Activated CD4-positive, alpha-beta T cell treated with anti-CD3 and anti-CD28 coated beads, Interleukin-2, amount 10 ng/mL, durations not matched to agents 7 days and 5 days (primary cell): ENCODE measurements around the gene TUBE1. TPM values are rescaled to one million over a fixed set of nuclear protein-coding genes. Genes with fewer than 3 reads are reported as not detected.

Source experiments
- CTCF ChIA-PET: fragments of 350-600 bp; sonication (Branson Sonifier 250); formaldehyde crosslinking; loops from one replicate; lab custom pipeline; 2021; ENCODE audit warnings: antibody characterized with exemption; lab: Charles Lee
- POLR2A ChIA-PET: fragments of 350-600 bp; sonication (Branson Sonifier 250); formaldehyde crosslinking; loops from one replicate; lab custom pipeline; 2021; ENCODE audit warnings: antibody characterized with exemption; lab: Charles Lee
- DNase-seq: peaks from one replicate; pipeline ENCODE4 v3.0.0-alpha.2; 2020
- H3K27ac Mint-ChIP-seq: one replicate; pipeline ENCODE4 v1.8.0; 2021; ENCODE audit warnings: mild to moderate bottlenecking, moderate library complexity, mixed read lengths
- H3K27me3 Mint-ChIP-seq: one replicate; pipeline ENCODE4 v1.8.0; 2021; ENCODE audit warnings: mixed read lengths
- H3K36me3 Mint-ChIP-seq: one replicate; pipeline ENCODE4 v1.8.0; 2021; ENCODE audit warnings: low read depth, mixed read lengths
- H3K4me1 Mint-ChIP-seq: one replicate; pipeline ENCODE4 v1.8.0; 2021; ENCODE audit warnings: mixed read lengths
- H3K4me3 Mint-ChIP-seq: one replicate; pipeline ENCODE4 v1.8.0; 2021; ENCODE audit warnings: mild to moderate bottlenecking, moderate library complexity, mixed read lengths
- H3K9me3 Mint-ChIP-seq: one replicate; pipeline ENCODE4 v1.8.0; 2021; ENCODE audit warnings: mixed read lengths
- total RNA-seq, 2 experiments: library from RNA; stranded (reverse); gene quantifications; one replicate each; pipeline ENCODE4 v1.2.3, GENCODE V29; 2021

The TUBE1 gene, protein sequence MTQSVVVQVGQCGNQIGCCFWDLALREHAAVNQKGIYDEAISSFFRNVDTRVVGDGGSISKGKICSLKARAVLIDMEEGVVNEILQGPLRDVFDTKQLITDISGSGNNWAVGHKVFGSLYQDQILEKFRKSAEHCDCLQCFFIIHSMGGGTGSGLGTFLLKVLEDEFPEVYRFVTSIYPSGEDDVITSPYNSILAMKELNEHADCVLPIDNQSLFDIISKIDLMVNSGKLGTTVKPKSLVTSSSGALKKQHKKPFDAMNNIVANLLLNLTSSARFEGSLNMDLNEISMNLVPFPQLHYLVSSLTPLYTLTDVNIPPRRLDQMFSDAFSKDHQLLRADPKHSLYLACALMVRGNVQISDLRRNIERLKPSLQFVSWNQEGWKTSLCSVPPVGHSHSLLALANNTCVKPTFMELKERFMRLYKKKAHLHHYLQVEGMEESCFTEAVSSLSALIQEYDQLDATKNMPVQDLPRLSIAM
- 10 to 100 TPM; 14.9 to 18.9 TPM for total RNA-seq

DNA sequence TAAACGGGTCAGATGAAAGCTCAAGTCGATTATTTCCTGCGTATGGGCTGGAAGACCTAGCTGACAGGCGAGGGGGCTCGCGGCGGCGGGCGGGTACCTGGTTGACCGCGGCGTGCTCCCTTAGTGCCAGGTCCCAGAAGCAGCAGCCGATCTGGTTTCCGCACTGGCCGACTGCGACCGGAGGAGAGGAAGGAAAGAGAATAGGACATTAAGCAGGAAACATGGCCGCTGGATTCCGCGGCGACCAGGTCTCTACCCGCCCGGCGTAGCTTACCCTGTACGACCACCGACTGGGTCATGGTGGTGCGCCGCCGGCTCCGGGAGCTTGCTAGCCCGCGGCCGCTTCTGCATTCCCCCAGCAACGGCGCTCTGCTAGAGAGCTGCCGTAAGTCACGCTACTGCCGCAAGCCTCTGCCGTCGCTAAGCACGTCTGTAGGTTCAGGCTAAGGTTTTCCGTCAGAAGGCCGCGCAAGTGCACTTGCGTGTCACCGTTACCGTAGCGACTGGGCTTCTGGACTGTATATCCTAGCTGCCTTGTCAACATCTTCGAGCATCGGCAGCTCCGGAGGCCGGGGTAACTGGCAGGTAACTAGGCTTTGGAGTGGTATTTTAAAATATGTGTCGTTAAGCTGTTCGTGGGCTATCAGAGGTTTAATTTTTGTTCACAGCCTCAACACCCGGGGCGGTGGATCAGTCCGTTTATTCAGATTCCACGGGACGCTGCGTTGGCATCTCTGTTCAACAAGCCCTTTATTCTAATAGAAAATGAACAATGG is at the start of gene TUBE1, which contains the start of gene FAM229B:
Gene TUBE1, minus strand, starts transcription at position 347 of the 776 bp plus-strand sequence. Its CDS starts 48 bp downstream, at position 299.
Gene FAM229B, plus strand, starts transcription at position 456 of the 776 bp plus-strand sequence. CDS start 11,693 bp downstream, outside the sequence.
- Mint-ChIP-seq H3K9me3 (no peaks in the 10 kb centered on the region), H3K27me3 (peaks cover 29% of the 10 kb centered on the region), H3K27ac (no peak within 1 kb of the TSS), H3K4me3 (no peak within 1 kb of the TSS), H3K36me3 (peaks cover 9% of the 10 kb centered on the region), H3K4me1 (peaks cover 7% of the 10 kb centered on the region)
- DNase-seq = peak; percentile 95
- CTCF ChIA-PET = interaction anchor here (1.0 to 1.9 kb wide), 5 partner anchors 25 to 828 kb away, joined by 3 to 6 read pairs (median 4); a partner anchor contains a TSS
- POLR2A ChIA-PET = interaction anchor here (0.8 kb wide), 1 partner anchor 77 kb away, joined by 4 read pairs; no protein-coding TSS in a partner anchor

DNA sequence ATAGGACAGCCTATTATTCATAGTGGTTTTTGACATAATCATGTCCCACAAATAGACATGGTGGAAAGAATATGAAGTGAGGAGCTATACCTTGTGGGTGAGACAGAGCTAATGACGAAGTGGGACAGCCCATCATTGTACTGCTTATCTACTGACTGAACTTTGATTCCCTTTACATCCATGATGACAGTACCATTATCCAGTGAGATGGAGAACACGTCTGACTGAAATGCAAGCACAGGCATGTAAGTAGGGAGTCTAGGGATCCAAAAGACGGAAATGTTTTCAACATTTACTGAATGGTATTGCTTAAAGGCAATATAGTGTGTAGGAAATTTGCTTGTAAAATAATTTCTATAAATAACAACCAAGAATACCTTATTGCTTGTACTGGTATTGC is 43.6 kb upstream of the TUBE1 start:
- POLR2A ChIA-PET = no interaction called here
- no peak for DNase-seq
- Mint-ChIP-seq H3K36me3 (no peaks in the 10 kb centered on the region), H3K4me3 (no peak overlapping the region), H3K4me1 (no peaks in the 10 kb centered on the region), H3K27me3 (peaks cover 38% of the 10 kb centered on the region), H3K9me3 (no peaks in the 10 kb centered on the region), H3K27ac (no peak overlapping the region)
- CTCF ChIA-PET = interaction anchor here (0.8 kb wide), 1 partner anchor 11 kb away, joined by 4 read pairs; no protein-coding TSS in a partner anchor

DNA sequence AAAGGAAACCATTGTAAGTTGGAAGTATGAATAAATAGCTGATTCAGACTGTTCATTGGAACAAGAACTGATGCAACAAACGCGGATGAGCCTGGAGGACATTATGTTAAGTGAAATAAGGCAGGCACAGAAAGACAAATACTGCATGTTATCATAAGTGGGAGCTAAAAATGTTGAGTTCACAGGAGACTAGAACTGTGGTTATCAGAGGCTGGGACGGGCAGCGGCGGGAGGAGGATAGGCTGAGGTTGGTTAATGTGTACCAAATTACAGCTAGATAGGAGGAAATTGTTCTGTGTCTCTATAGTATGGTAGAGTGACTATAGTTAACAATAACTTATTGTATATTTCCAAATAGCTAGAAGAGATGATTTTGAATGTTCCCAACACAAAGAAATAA is 40.9 kb upstream of the TUBE1 start:
- Mint-ChIP-seq H3K36me3 (no peaks in the 10 kb centered on the region), H3K4me3 (no peak overlapping the region), H3K27ac (no peak overlapping the region), H3K27me3 (peaks cover 36% of the 10 kb centered on the region), H3K4me1 (no peaks in the 10 kb centered on the region), H3K9me3 (no peaks in the 10 kb centered on the region)
- ChIA-PET CTCF (no interaction called here), POLR2A (no interaction called here)
- no peak for DNase-seq

DNA sequence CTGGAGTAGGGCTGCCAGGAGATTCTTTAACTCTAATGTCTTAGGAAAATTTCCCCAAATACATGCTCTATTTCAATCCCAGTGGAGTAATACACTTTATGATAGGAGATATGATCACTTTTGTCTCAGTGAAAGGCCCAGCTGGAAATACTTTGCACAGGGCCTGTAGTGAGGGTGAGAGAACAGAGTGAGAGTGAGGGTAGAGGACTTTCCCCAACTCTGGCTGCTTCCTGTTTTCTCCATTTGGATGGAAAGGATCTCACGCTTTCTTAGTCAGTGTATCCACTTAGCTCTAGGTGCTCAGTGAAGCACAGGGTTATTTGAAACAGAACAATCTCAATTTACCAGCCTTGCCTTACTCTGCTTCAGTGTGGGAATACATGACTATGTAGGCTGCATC is 36.7 kb upstream of the TUBE1 start:
- H3K36me3 Mint-ChIP-seq = no peaks in the 10 kb centered on the region
- CTCF ChIA-PET = no interaction called here

DNA sequence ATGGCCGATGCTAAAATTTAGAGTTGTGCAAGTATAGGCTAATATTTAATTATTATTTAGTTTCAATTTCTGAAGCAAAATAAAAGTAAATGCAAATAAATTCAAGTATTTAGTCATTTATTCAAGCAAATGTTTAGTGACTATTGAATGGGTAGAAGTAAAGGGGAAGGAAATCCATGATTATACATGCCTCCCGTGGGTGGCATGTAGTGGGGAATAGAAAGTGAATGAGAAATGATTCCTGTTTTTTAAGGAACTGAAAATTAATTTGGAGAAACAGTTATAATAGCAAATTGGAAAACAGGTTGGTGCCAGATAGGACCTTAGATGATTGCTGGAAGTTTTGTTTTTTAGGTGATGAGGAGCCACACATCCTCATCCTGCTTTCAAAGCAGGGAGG is 35.5 kb upstream of the TUBE1 start:
- Mint-ChIP-seq H3K27ac (no peak overlapping the region), H3K27me3 (peaks cover 9% of the 10 kb centered on the region), H3K36me3 (no peaks in the 10 kb centered on the region), H3K4me3 (no peak overlapping the region), H3K4me1 (peaks cover 5% of the 10 kb centered on the region), H3K9me3 (no peaks in the 10 kb centered on the region)
- no peak for DNase-seq
- CTCF ChIA-PET = no interaction called here
- POLR2A ChIA-PET = no interaction called here

More for the DNA sequence above, 36.7 kb upstream of the TUBE1 start:
- Mint-ChIP-seq H3K27me3 (peaks cover 13% of the 10 kb centered on the region), H3K4me3 (no peak overlapping the region), H3K27ac (no peak overlapping the region), H3K9me3 (no peaks in the 10 kb centered on the region), H3K4me1 (no peaks in the 10 kb centered on the region)
- no peak for DNase-seq
- POLR2A ChIA-PET = no interaction called here

DNA sequence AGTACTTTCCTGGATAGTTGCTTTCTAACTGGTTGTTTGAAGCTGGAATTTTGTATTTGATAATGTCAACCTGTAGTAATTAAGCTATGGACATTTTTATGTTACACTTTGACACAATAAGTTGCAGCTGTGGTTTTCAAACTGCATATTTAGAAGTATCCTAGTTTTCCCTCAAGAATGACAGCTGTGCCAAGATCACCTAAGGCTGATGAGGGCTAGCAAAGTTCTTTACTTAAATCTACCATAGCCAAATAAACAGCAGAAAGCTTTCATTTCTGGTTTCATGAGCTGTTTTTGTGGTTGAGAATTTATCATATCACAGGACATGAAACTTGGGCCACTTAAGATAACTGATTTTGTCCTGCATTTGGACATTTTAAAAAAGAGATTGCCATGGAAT is 30.8 kb upstream of the TUBE1 start:
- ChIA-PET POLR2A (interaction anchor here (0.7 kb wide), 1 partner anchor 35 kb away, joined by 3 read pairs; no protein-coding TSS in a partner anchor), CTCF (no interaction called here)
- Mint-ChIP-seq H3K27me3 (peaks cover 14% of the 10 kb centered on the region), H3K9me3 (no peaks in the 10 kb centered on the region), H3K4me3 (no peak overlapping the region), H3K36me3 (no peaks in the 10 kb centered on the region), H3K4me1 (peaks cover 16% of the 10 kb centered on the region), H3K27ac (no peak overlapping the region)
- DNase-seq = no peak

DNA sequence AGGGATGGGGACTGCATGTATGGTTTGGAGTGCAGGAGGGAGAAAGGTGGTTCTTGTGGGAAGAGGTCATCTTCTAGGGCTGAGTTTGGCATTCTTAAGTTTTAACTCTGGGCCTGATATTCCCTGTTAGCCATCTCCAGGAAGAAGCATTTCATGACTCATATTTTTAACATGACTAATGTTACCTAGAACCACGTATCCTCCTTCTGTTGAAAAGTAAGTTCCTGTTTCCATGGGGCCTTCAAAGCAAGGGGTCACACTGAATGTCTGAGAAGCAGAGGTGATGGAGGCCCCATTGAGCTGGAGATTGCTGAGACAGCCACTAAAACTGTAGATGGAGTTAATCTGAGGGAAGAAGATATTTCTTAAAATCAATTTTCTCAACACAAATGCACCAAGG is 30.3 kb upstream of the TUBE1 start:
- H3K27me3 Mint-ChIP-seq = peaks cover 14% of the 10 kb centered on the region
- no peak overlapping the region for H3K4me3 Mint-ChIP-seq
- CTCF ChIA-PET = no interaction called here
- peaks cover 16% of the 10 kb centered on the region for H3K4me1 Mint-ChIP-seq
- no peaks in the 10 kb centered on the region for H3K9me3 Mint-ChIP-seq
- DNase-seq = no peak
- POLR2A ChIA-PET = interaction anchor here (0.7 kb wide), 1 partner anchor 35 kb away, joined by 3 read pairs; no protein-coding TSS in a partner anchor
- H3K36me3 Mint-ChIP-seq = no peaks in the 10 kb centered on the region
- no peak overlapping the region for H3K27ac Mint-ChIP-seq

DNA sequence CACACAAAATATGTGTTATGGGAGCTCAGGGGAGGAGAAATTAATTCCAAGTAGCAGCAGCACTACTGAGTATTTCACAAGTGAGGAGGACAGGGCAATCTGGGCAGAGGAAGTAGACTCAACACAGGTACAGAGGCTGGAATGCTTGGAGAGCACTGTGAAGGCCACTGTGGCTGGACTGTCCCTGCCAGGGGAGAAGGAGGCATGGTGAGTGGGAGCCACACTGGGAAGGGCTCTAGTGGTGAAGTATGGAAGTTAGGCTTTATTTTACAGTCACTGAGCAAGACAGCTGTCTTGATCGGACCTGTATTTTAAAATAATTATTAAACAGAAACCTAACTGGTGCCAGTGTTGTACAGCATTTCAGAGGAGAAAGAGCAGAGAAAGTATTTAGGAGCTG is 28.9 kb upstream of the TUBE1 start:
- CTCF ChIA-PET = no interaction called here
- H3K4me1 Mint-ChIP-seq = peaks cover 16% of the 10 kb centered on the region
- POLR2A ChIA-PET = no interaction called here
- H3K27ac Mint-ChIP-seq = no peak overlapping the region
- H3K9me3 Mint-ChIP-seq = no peaks in the 10 kb centered on the region
- no peak for DNase-seq
- H3K27me3 Mint-ChIP-seq = peaks cover 19% of the 10 kb centered on the region
- H3K36me3 Mint-ChIP-seq = no peaks in the 10 kb centered on the region
- no peak overlapping the region for H3K4me3 Mint-ChIP-seq

DNA sequence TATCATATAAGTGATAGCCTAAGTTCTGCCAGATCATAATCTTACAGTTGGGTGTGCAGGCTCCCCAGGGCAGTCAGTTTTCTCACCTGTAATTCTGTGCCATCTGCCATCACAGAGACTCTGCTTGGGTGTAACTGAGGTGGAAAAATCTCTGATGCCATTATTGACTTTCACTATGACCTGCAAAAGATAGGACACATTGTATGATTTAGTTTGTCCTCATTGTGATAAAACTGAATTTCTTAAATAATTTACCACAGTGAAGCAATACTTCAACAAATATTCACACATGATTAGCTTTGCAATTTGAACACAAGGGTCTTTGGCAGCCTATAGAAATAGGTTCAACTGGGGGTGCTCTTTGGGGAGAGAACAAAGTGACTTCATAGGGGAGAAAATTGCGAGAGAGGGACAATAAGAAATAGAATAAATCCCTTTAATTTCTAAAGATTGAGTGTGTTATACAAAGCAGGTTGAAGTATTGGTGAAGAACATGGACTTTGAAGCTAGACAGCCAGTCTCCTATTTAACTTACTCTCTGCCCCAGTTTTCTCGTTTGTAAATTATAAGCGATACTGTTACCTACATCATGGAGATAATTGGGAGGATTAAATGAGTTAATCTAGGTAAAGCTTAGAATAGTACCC is 27.4 kb upstream of the TUBE1 start:
- no peaks in the 10 kb centered on the region for H3K9me3 Mint-ChIP-seq
- peaks cover 16% of the 10 kb centered on the region for H3K4me1 Mint-ChIP-seq
- CTCF ChIA-PET = interaction anchor here (0.9 kb wide), 1 partner anchor 8 kb away, joined by 4 read pairs; no protein-coding TSS in a partner anchor
- POLR2A ChIA-PET = no interaction called here
- no peak overlapping the region for H3K4me3 Mint-ChIP-seq
- peaks cover 19% of the 10 kb centered on the region for H3K27me3 Mint-ChIP-seq
- H3K36me3 Mint-ChIP-seq = no peaks in the 10 kb centered on the region
- no peak for DNase-seq
- no peak overlapping the region for H3K27ac Mint-ChIP-seq

DNA sequence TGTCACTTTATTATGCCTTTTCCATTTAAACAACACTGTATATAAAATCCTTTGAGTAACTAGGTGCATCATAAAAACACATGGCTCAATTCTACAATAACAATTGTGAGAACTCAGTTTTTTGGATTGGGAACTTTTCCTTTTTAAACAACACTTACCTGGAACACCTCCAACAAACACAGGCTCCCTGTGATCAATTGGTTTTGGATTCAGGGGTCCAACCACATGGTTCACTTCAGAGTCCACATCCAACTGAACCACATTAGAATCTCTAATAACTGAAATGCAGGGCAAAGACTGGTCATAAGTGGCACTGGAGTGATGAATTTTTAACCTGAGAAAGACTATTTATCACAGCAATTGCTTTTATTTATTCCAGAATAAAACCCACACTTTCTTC is 26.6 kb upstream of the TUBE1 start:
- Mint-ChIP-seq H3K4me1 (peaks cover 16% of the 10 kb centered on the region), H3K27me3 (peaks cover 20% of the 10 kb centered on the region), H3K27ac (no peak overlapping the region), H3K9me3 (no peaks in the 10 kb centered on the region), H3K36me3 (no peaks in the 10 kb centered on the region), H3K4me3 (no peak overlapping the region)
- CTCF ChIA-PET = no interaction called here
- no peak for DNase-seq
- POLR2A ChIA-PET = no interaction called here

DNA sequence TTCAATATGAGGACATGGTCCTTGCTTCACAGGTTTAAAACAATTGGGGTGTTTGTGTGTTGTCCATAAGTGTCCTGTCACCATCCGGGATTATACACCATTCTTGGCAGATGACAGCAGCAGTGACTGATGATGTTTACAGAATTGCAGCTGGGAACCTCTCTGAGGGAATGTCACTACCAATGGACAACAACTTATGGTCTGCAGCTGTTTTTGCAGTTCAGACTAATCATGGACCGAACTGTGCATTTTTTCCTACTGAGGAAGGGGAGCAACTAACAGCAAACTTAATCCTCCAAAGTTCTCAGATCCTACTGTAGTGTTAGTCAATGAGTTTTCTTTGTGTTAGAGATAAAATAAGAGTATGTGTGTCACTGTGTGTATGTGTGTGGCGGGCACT is 26.1 kb upstream of the TUBE1 start:
- Mint-ChIP-seq H3K4me3 (no peak overlapping the region), H3K9me3 (no peaks in the 10 kb centered on the region), H3K36me3 (no peaks in the 10 kb centered on the region), H3K27me3 (peaks cover 20% of the 10 kb centered on the region), H3K27ac (no peak overlapping the region), H3K4me1 (peaks cover 16% of the 10 kb centered on the region)
- ChIA-PET CTCF (interaction anchor here (0.9 kb wide), 1 partner anchor 44 kb away, joined by 3 read pairs; no protein-coding TSS in a partner anchor), POLR2A (no interaction called here)
- no peak for DNase-seq

DNA sequence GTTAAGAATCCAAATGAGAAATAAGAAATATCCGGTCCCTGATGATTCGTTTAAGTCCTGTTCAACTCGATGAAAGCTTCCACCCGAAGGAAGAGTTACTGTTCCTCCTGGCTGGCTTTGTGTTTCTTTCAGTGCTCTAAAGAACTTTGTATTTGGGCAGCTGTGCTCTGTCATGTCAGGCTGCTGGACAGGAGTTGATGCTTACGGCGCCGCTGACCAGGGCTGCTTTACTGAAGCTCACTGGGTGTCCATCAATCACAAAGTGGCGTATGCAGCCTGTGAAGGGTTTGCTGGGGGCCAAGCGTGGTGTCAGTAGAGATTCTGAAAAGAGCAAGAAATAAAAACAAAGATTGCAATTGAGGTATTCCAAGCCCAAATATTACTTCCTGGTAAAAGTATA is 22.0 kb upstream of the TUBE1 start:
- DNase-seq = no peak
- Mint-ChIP-seq H3K9me3 (no peaks in the 10 kb centered on the region), H3K36me3 (no peaks in the 10 kb centered on the region), H3K27ac (no peak overlapping the region), H3K4me3 (no peak overlapping the region), H3K4me1 (no peaks in the 10 kb centered on the region), H3K27me3 (peaks cover 22% of the 10 kb centered on the region)
- CTCF ChIA-PET = no interaction called here
- POLR2A ChIA-PET = no interaction called here
